Lung (tissue), 12 donors: Measurements from ENCODE around the gene FOXO6. TPM values are rescaled to one million over a fixed set of nuclear protein-coding genes. Genes with fewer than 3 reads are reported as not detected.

Source experiments
- ATAC-seq: fragments of 200-7000 bp; cut with Tn5 transposase; one replicate; pipeline ENCODE4 v1.9.1; 2020; ENCODE audit warnings: moderate number of reproducible peaks; ENCODE audit not compliant: insufficient read depth, low FRiP score
- DNase-seq, 3 donors: peaks; one replicate each; pipeline ENCODE4 v3.0.0-alpha.2; 2013 to 2017
- H3K27ac ChIP-seq, 2 donors: one replicate each; pipeline ENCODE4 v1.5.1; 2013; ENCODE audit warnings: mild to moderate bottlenecking in 2 of 2, moderate library complexity in 2 of 2, control low read depth in 1 of 2, inconsistent platforms in 1 of 2, low read depth in 1 of 2, low read length in 1 of 2
- H3K27me3 ChIP-seq, 3 donors: one replicate each; pipeline ENCODE4 v1.5.1; 2013; ENCODE audit warnings: low read length in 2 of 3; ENCODE audit not compliant: control insufficient read depth in 3 of 3, insufficient read depth in 3 of 3
- H3K36me3 ChIP-seq, 4 donors: one replicate each; pipeline ENCODE4 v1.5.1; 2013; ENCODE audit warnings: low read length in 4 of 4, mild to moderate bottlenecking in 1 of 4, moderate library complexity in 1 of 4; ENCODE audit not compliant: control insufficient read depth in 4 of 4, insufficient read depth in 4 of 4
- H3K4me1 ChIP-seq, 5 donors: one replicate each; pipeline ENCODE4 v1.5.1; 2013; ENCODE audit warnings: low read length in 5 of 5, mild to moderate bottlenecking in 2 of 5, moderate library complexity in 1 of 5; ENCODE audit not compliant: control insufficient read depth in 5 of 5, insufficient read depth in 5 of 5
- H3K4me3 ChIP-seq: one replicate; pipeline ENCODE4 v1.5.1; 2013; ENCODE audit warnings: mild to moderate bottlenecking, control low read depth, moderate library complexity
- H3K9ac ChIP-seq, 2 donors: one replicate each; pipeline ENCODE4 v1.5.1; 2013; ENCODE audit warnings: low read length in 2 of 2, control low read depth in 1 of 2; ENCODE audit not compliant: insufficient read depth in 1 of 2
- H3K9me3 ChIP-seq, 4 donors: one replicate each; pipeline ENCODE4 v1.5.1; 2013; ENCODE audit warnings: low read length in 3 of 4, mild to moderate bottlenecking in 1 of 4, moderate library complexity in 1 of 4; ENCODE audit not compliant: control insufficient read depth in 4 of 4, insufficient read depth in 3 of 4
- CTCF ChIP-seq: IDR thresholded peaks from 2 replicates; pipeline ENCODE4 v1.5.1; 2012; ENCODE audit warnings: mild to moderate bottlenecking; ENCODE audit errors: control extremely low read depth, extremely low read depth
- WGBS, 2 donors: extraction: QIAGEN DNeasy Blood & Tissue Kit; methylation state at CpG; one replicate each; pipeline ENCODE4 v1.1.7; 2013; 5-methylcytosine and 5-hydroxymethylcytosine counted together
- polyA plus RNA-seq, 2 donors: library from polyadenylated mRNA; stranded (reverse); fragments of 200-250 nt; gene quantifications; one replicate each; pipeline ENCODE4 v1.2.1, GENCODE V29; 2013
- total RNA-seq, 2 donors: library from RNA; depleted of rRNA in 1 of 2; stranded (reverse); fragments of >200 nt in 1 of 2; gene quantifications; one replicate each; pipeline ENCODE4 v1.2.1, GENCODE V29; 2014 to 2021
- donor health status: control.
- donor health status: control.
- donor health status: Bipolar disorder and iron deficiency.
- donor health status: healthy.
- donor health status: DM: yes; HTN: yes; CAD: no.

Gene FOXO6
- total and polyA plus RNA-seq, 4 donors: 0.22 to 2.9 (median 0.86) TPM

GRCh38 chr1:41368801-41369200 is 7.6 kb downstream of the FOXO6 start:
- peaks cover 2 to 27% (median 8%) of the 10 kb centered on the region in 5 donors for H3K4me1 ChIP-seq
- H3K4me3 ChIP-seq: no peak overlapping the region
- ATAC-seq: no peak
- 76 to 85% methylated on average over 7 of the region's 7 CpGs for WGBS, 2 donors
- no peaks in the 10 kb centered on the region for H3K9me3 ChIP-seq
- DNase-seq: no peak
- peaks cover 0 to 5% (median 0%) of the 10 kb centered on the region in 3 donors for H3K27me3 ChIP-seq
- H3K9ac ChIP-seq: no peak overlapping the region
- no peak for TF ChIP-seq CTCF
- H3K36me3 ChIP-seq: no peaks in the 10 kb centered on the region
- H3K27ac ChIP-seq: no peak overlapping the region

GRCh38 chr1:41369531-41369930 is 8.3 kb downstream of the FOXO6 start:
- H3K27me3 ChIP-seq: peaks cover 0 to 5% (median 0%) of the 10 kb centered on the region in 3 donors
- TF ChIP-seq CTCF: no peak
- no peaks in the 10 kb centered on the region for H3K9me3 ChIP-seq
- 93 to 95% methylated on average over 2 of the region's 2 CpGs for WGBS, 2 donors
- H3K27ac ChIP-seq: no peak overlapping the region
- no peak overlapping the region for H3K4me3 ChIP-seq
- DNase-seq (no peak), ATAC-seq (no peak)
- H3K9ac ChIP-seq: no peak overlapping the region
- H3K36me3 ChIP-seq: no peaks in the 10 kb centered on the region
- H3K4me1 ChIP-seq: peaks cover 2 to 27% (median 8%) of the 10 kb centered on the region in 5 donors

- no peak for ATAC-seq
- no peaks in the 10 kb centered on the region for H3K36me3 ChIP-seq
- DNase-seq: no peak
- 74 to 87% methylated on average over 2 to 3 of the region's 4 CpGs for WGBS, 2 donors
- no peak overlapping the region for H3K4me3 ChIP-seq
- no peaks in the 10 kb centered on the region for H3K9me3 ChIP-seq
- no peak overlapping the region for H3K27ac ChIP-seq
- H3K9ac ChIP-seq: no peak overlapping the region
- no peak for TF ChIP-seq CTCF
- H3K27me3 ChIP-seq: peaks cover 0 to 5% (median 0%) of the 10 kb centered on the region in 3 donors
- H3K4me1 ChIP-seq: peaks cover 2 to 27% (median 8%) of the 10 kb centered on the region in 5 donors
These were observed 9.0 kb downstream of the FOXO6 start for GRCh38 chr1:41370225-41370624.
